Measurements from ENCODE around the gene BBS7.

BBS7 gene, protein sequence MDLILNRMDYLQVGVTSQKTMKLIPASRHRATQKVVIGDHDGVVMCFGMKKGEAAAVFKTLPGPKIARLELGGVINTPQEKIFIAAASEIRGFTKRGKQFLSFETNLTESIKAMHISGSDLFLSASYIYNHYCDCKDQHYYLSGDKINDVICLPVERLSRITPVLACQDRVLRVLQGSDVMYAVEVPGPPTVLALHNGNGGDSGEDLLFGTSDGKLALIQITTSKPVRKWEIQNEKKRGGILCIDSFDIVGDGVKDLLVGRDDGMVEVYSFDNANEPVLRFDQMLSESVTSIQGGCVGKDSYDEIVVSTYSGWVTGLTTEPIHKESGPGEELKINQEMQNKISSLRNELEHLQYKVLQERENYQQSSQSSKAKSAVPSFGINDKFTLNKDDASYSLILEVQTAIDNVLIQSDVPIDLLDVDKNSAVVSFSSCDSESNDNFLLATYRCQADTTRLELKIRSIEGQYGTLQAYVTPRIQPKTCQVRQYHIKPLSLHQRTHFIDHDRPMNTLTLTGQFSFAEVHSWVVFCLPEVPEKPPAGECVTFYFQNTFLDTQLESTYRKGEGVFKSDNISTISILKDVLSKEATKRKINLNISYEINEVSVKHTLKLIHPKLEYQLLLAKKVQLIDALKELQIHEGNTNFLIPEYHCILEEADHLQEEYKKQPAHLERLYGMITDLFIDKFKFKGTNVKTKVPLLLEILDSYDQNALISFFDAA

DNA sequence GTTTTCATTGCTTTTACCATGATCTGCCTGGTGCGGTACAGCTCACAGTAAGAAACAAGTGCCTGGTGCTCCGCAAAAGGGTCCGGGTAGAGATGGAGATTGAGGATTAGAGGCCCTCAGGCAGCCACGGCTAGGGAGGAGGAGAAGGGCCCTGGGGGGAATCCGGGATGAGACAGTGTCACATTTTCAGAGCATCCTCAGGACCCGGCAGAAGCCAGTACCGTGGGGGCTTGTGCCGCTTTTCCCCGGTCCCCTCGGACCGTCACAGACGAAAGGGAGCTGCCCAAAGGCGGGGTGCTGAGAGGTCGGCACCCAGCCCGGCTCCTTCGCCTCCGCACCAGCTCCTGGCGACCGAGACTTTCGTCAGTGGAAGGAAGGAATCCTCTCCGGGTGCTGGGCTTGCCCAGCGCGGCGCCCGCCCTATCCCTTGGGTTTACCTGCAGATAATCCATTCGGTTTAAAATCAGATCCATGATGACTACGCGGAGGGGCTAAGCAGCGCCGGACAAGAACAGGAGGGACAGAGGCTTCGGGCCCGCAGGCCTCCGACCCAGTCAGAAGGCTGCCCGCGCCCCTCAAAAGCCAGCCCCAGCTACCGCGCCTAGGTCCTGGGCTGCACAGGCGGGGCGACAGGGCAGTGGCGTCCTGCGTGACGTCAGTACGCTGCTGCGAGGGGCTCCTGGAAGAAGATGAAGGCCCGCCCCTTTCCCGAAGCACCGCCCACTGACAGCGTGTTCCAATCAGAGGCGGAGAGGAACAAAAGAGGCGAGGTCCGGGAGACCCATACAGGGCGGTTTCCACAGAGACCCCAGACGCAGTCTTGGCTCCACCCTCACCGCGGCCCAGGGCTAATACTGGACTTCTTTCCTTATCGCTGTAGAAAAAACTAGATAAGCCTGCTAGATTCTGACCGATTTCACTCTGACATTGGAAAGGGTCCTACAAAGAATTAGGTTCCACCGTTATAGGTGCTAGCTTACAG is at the start of gene BBS7:
TSS of gene BBS7 (minus strand) at position 634 of the 982 bp plus-strand sequence. CDS start at position 473, 161 bp downstream.
- peak; percentile 61 for DNase-seq (ENCODE audit: insufficient read length, low spot score)
- TF ChIP-seq POLR2A (IDR thresholded peaks at IDR 0.05; ENCODE audit: low read depth, low read length), result peak; percentile 96
- peak; percentile 95 for FAIRE-seq

DNA sequence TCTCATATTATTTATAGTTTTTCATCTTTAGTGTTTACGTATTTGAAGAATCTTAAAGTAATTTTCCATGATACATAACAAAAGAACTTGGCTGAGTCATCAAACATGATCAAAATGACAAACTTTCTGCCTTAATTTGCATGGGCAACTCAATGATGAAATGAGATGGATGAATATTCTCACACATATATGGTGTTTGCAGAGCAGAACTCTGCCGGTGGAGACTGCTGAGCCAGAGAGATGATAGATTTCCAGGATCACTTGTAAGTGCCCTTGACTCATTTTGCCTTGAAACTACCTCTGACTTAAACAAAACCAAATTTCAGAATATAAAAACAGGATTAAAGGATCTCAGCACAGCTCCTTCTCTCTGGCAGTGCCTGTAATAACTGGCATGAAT is 43.4 kb upstream of the BBS7 start:
- no peak for FAIRE-seq
- TF ChIP-seq POLR2A (IDR thresholded peaks at IDR 0.05; ENCODE audit: low read depth, low read length), result no peak
- DNase-seq (ENCODE audit: insufficient read length, low spot score), result no peak

DNA sequence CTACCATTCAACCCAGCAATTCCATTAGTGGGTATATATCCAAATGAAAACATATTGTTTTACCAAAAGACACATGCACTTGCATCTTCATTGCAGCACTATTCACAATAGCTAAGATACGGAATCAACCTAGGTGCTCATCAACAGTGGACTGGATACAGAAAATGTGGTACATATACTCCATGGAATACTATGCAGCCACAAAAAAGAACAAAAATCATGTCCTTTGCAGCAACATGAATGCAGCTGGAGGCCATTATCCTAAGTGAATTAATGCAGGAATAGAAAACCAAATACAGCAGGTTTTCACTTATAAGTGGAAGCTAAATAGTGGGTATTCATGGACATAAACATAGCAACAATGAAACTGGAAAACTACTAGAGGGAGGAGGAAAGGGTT is 38.1 kb upstream of the BBS7 start:
- DNase-seq (ENCODE audit: insufficient read length, low spot score) (no peak), FAIRE-seq (no peak)
- no peak for TF ChIP-seq POLR2A (IDR thresholded peaks at IDR 0.05; ENCODE audit: low read depth, low read length)

DNA sequence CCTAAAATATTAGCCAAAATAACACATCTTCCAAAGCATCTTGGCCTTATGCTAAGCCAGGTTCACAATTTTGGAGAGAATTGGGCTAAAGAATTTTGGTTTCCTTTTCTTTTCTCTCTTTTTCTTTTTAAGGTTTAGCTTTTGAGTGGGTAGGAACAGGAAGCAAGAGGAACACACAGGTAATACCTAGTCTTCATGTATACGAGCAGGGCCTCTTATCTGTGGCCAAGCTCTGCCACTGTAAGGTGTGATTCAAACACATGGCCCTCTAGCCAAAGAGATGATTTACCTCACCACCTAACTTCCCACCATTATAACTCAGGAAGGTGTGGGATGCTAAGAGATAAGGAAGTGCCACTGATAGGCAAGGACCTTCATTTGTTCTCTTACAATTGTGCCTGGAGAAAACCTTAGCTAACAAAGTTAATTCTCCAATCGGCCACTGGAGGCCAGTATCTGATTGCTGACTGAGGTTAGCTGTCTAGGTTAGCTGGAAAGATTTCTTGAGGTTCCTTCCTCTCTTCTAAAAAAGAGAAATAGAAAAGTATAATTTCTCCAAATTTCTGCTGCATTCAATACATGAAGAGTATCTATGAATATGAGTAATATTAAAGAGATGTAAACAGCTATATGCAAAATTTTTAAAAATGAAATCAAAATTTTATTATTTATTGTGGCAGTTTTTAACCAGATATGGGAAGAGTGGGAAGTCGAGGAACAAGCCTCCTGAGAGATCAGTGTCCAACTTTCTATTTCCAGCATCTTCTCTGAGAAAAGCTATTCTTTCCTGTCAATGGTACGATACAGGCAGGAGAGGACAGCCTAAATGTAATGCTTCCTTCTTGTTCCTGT is 30.1 kb upstream of the BBS7 start:
- DNase-seq (ENCODE audit: insufficient read length, low spot score) (peak; percentile 6), FAIRE-seq (peak; percentile 69)
- TF ChIP-seq POLR2A (IDR thresholded peaks at IDR 0.05; ENCODE audit: low read depth, low read length), result no peak

DNA sequence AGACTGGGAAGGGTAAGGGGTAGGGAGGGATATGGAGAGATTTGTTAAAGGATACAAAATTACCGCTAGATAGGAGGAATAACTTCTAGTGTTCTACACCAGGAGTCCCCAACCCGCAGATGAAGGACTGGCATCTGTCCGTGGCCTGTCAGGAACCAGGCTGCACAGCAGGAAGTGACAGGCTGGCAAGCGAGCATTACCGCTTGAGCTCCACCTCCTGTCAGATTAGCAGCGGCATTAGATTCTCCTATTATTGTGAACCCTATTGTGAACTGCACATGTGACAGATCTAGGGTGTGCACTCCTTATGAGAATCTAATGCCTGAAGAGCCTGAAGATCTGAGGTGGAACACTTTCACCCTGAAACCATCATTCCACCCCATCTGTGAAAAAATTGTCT is 27.9 kb upstream of the BBS7 start:
- TF ChIP-seq POLR2A (IDR thresholded peaks at IDR 0.05; ENCODE audit: low read depth, low read length), result no peak
- FAIRE-seq (no peak), DNase-seq (ENCODE audit: insufficient read length, low spot score) (no peak)

DNA sequence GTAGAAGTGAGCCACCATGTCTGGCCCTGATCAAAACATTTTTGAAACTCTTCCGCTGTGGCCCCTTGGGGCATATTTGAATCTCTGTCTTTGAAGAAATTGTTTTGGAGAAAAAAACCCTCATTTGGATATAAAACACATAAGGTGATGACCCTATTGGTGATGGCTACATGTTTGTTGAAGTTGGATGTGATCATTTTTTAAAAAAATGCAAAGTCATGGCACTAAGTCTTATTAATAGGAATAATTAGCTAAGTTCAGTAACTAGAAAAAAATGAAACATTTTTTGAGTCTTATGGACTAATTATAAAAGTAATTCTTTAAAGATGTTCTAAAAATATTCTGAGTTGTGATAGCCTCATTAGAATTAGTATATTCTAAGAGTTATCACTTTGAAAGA is 17.9 kb upstream of the BBS7 start:
- DNase-seq (ENCODE audit: insufficient read length, low spot score) (no peak), FAIRE-seq (no peak)
- TF ChIP-seq POLR2A (IDR thresholded peaks at IDR 0.05; ENCODE audit: low read depth, low read length), result no peak

DNA sequence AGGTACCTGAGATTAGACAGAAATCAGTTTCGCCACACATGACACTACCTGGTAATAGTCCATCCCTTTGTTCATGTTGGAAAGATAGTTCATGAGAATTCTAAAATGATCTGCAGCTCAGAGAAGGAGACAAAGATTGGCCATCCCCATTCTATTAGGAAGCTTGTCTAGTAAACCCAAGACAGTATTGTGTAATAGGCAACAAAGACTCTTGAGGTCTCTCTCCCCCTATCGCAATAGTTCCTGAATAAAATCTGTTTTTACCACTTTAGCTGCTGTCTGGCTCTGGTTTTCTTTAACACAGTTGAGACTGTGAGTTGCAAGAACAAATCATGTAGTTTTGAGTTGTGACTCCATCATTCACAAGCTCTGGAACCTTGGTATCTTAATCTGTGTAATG is 14.8 kb upstream of the BBS7 start:
- no peak for TF ChIP-seq POLR2A (IDR thresholded peaks at IDR 0.05; ENCODE audit: low read depth, low read length)
- DNase-seq (ENCODE audit: insufficient read length, low spot score) (no peak), FAIRE-seq (no peak)

DNA sequence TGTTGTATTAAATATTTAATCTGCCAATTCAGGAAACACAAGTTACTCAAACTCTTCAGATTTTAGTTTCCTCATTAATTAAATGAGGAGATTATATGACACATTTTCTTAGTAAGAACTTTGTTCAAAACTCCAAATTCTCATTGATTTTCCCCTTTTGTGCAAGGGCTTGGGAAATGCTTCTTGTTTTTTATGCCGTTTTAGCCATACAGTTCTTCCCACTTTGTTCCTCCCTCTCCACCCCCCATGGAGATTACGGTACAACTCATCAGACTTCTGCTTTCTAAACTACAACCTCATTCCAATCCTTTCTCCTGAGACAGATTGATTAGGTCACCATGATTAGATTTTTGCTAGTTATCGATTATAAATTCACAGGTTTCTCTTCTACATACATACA is 10.9 kb upstream of the BBS7 start:
- DNase-seq (ENCODE audit: insufficient read length, low spot score), result no peak
- FAIRE-seq, result no peak
- no peak for TF ChIP-seq POLR2A (IDR thresholded peaks at IDR 0.05; ENCODE audit: low read depth, low read length)

DNA sequence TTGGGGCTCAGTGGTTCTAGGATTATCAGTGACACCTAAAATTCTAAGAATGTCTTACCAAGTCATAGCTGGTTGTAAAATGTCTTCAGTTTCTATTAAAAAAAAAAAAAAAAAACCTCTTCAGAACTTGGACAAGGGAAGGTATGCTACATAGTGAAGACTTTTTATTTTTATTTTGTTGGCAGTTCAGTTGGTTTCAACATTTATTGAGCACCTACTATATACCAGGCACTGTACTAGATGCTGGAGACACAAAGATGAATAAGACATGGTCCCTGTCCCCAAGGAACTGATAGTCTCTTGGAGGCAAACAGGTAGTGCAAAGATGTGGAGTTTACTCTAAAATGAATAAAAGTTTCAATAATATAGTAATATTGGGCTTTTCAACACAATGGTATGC is 8.9 kb upstream of the BBS7 start:
- no peak for FAIRE-seq
- no peak for DNase-seq (ENCODE audit: insufficient read length, low spot score)
- no peak for TF ChIP-seq POLR2A (IDR thresholded peaks at IDR 0.05; ENCODE audit: low read depth, low read length)

DNA sequence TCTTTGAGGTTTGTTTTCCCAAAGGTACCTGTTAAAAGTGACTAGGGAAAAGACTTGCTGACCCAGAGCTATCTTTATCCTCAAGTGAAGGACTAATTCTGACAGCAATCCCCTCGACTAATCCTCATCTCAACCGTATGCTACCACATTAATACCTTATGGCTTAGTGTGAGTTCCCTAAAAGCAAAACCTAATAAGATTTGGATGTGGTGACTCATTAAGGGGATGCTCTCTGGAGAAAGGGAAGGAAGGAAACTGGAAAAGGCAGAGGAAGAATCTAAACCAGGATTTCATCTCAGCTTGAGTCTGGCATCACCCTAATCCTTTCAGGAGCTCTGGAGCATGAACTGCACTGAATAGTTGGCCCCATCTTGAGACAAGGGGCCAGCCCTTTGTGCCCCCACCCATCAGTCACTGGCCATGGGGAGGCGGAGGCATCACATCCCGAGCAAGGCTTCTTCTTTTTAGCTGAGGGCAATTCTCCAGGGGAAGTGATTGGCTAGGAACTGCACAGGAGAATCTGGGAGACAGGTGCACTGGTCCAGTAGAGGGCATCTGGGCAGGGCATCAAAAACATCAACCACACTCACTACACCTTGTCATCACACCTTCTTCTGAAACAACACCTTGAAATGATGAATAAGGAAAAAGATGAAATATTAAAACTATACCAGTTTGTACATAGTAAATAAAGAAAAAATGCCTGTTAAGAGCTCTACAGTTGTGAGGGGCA is 6.9 kb upstream of the BBS7 start:
- no peak for FAIRE-seq
- no peak for TF ChIP-seq POLR2A (IDR thresholded peaks at IDR 0.05; ENCODE audit: low read depth, low read length)
- DNase-seq (ENCODE audit: insufficient read length, low spot score), result no peak

DNA sequence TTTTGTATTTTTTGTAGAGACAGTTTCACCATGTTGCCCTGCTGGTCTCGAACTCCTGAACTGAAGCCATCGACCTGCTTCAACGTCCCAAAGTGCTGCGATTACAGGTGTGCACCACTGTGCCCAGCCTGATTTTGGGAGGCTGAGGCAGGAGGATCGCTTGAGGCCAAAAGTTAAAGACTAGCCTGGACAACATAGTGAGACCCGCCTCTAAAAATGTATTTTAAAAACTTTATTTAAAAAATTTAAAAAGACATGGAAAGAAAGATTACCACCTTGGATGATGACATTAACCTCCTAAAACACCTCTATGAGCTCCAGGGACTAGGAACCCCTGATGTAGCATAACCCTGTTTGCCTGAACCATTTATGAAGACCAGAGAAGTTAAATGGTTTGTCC is 5.8 kb upstream of the BBS7 start:
- no peak for TF ChIP-seq POLR2A (IDR thresholded peaks at IDR 0.05; ENCODE audit: low read depth, low read length)
- FAIRE-seq (no peak), DNase-seq (ENCODE audit: insufficient read length, low spot score) (no peak)

DNA sequence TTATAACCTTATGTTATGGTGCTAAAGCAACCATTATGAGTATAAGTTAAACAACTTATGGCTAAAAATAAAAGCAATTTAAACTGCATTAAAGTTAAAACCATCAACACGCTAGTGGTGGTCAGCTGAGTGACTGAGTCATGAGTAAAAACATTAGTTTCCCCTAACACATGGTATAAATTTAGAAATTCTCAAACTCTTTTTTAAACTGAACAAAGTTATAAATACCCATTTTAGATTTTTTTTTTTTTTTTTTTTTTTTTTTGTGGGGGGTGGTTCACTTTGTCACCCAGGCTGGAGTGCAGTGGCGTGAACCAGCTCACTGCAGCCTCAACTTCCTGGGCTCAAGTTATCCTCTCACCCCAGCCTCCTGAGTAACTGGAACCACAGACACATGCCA is 5.4 kb upstream of the BBS7 start:
- no peak for FAIRE-seq
- TF ChIP-seq POLR2A (IDR thresholded peaks at IDR 0.05; ENCODE audit: low read depth, low read length), result no peak
- no peak for DNase-seq (ENCODE audit: insufficient read length, low spot score)
